CD4-positive, alpha-beta T cell treated with Interleukin-17A for 4 hours (primary cell): Measurements from ENCODE around the gene GPC6.

Source experiments
- DNase-seq: peaks from one replicate; pipeline ENCODE4 v3.0.0-alpha.2; 2020; ENCODE audit warnings: mixed read lengths

The GPC6 gene

GRCh38 chr13:93753639-93754038, 527.0 kb downstream of the GPC6 start:
- DNase-seq = no peak

GRCh38 chr13:93755341-93755740, 528.7 kb downstream of the GPC6 start:
- DNase-seq = no peak

GRCh38 chr13:93758575-93758974, 532.0 kb downstream of the GPC6 start:
- no peak for DNase-seq

GRCh38 chr13:93762708-93763426, 536.3 kb downstream of the GPC6 start:
- DNase-seq = no peak

GRCh38 chr13:93765062-93765461, 538.5 kb downstream of the GPC6 start:
- no peak for DNase-seq

GRCh38 chr13:93765811-93766210, 539.2 kb downstream of the GPC6 start:
- no peak for DNase-seq

GRCh38 chr13:93766719-93767118, 540.1 kb downstream of the GPC6 start:
- no peak for DNase-seq

- no peak for DNase-seq
Observed at GRCh38 chr13:93767180-93767916, 540.7 kb downstream of the GPC6 start.

GRCh38 chr13:93767917-93768409, 541.4 kb downstream of the GPC6 start:
- DNase-seq = no peak

- no peak for DNase-seq
Observed at GRCh38 chr13:93769101-93769500, 542.5 kb downstream of the GPC6 start.

GRCh38 chr13:93769607-93770006, 543.0 kb downstream of the GPC6 start:
- DNase-seq = no peak

GRCh38 chr13:93771227-93771626, 544.6 kb downstream of the GPC6 start:
- no peak for DNase-seq

- DNase-seq = no peak
Observed at GRCh38 chr13:93771782-93772181, 545.2 kb downstream of the GPC6 start.

- DNase-seq = no peak
Observed at GRCh38 chr13:93774506-93774905, 547.9 kb downstream of the GPC6 start.

- no peak for DNase-seq
Observed at GRCh38 chr13:93775027-93775426, 548.4 kb downstream of the GPC6 start.

GRCh38 chr13:93775507-93776108, 549.0 kb downstream of the GPC6 start:
- no peak for DNase-seq

- no peak for DNase-seq
Observed at GRCh38 chr13:93776936-93777335, 550.3 kb downstream of the GPC6 start.

- no peak for DNase-seq
Observed at GRCh38 chr13:93777504-93777903, 550.9 kb downstream of the GPC6 start.

GRCh38 chr13:93778548-93778947, 551.9 kb downstream of the GPC6 start:
- no peak for DNase-seq

- no peak for DNase-seq
Observed at GRCh38 chr13:93784191-93784590, 557.6 kb downstream of the GPC6 start.

- DNase-seq = no peak
Observed at GRCh38 chr13:93786846-93787489, 560.4 kb downstream of the GPC6 start.

GRCh38 chr13:93788456-93788855, 561.8 kb downstream of the GPC6 start:
- no peak for DNase-seq

GRCh38 chr13:93789058-93789457, 562.5 kb downstream of the GPC6 start:
- no peak for DNase-seq
